ENCODE measurements around the gene TOM1L2.
"Not testable (repeated sequence)": the region's sequence is repeated elsewhere in the genome, so short reads cannot be mapped to it uniquely, and the experiment has no call there.

Gene TOM1L2

DNA sequence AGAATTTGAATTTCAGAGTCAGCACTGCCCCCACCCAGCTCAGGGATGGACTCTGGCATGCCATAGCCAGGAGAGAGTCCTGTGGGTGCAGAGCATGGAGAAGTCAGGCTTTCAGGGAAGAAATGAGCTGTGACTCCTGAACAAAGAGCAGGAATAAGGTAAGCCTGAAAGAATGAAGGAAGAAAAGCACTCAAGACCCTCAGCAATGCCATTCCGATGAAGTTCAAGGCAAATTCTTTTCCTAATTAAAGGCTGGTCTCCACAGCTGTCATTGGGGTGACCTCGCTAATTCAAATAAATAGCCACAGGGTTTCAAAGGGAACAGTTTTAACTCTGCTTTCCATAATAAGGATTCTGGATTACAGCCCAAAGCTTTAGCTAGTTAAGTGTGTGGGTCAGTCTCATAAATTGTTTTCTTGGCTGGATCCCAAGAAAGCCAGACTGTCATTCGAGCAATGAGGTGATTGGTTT is 31.7 kb downstream of the TOM1L2 start:
- DNase-seq, result no peak

DNA sequence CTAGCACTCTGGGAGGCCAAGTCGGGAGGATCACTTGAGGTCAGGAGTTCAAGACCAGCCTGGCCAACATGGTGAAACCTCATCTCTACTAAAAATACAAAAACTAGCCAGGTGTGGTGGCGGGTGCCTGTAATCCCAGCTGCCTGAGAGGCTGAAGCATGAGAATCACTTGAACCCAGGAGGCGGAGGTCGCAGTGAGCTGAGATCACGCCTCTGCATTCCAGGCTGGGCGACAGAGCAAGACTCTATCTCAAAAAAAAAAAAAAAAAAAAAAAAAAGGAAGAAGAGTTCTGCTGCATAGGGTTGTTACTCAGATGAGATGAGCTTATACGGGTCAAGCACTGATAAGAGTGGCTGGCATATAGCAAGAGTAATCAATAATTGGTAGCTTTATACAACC is 32.3 kb downstream of the TOM1L2 start:
- not testable (repeated sequence) for DNase-seq

DNA sequence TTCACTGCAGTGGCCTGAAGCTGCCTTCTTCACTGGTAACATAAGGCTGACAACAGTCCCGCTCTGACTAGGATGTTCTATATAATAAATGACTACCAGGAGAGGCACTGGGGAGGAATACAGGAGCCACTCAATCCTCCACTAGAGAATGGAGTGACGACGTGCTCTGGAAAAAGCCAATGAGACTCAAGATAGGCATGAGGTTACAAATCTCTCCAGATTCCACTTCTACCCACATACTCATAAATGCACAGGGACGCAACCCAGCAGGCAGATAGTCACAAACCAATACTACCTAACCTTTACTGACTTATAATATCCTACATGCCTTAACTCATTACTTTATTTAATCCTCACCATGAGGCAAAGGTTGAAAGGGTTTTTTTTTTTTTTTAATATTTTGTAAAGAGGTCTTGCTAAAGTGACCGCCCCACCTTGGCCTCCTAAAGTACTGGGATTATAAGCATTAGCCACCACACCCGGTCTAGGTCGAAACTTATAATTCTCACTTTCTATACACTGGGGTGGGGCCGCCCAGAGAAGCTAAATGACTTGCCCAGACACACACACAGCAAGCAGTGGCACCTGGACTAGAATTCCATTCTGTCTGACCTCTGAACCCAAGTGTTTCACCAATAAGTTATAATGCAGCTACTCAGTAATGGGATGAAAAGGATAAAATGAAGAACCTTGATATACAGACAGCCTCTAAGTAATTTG is 33.7 kb downstream of the TOM1L2 start:
- no peak for DNase-seq

DNA sequence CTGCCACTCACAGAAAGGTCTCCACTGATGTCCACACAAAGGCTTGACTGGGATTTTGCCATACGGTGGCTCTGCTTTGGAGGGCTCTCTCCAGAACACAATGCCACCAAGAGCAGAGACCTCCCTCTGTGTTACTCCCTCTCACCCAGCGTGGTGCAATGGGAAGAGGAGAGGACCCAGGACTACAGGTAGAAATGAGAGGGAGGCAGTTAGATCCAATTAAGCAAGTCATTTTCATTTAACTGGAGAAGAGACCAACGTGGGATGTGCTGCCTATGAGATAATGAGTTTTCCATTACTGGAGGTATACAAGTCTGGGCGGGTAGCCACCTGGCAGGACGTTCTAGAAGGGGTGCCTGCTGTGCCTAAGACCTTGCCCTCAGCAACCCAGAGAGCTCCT is 34.2 kb downstream of the TOM1L2 start:
- no peak for DNase-seq

DNA sequence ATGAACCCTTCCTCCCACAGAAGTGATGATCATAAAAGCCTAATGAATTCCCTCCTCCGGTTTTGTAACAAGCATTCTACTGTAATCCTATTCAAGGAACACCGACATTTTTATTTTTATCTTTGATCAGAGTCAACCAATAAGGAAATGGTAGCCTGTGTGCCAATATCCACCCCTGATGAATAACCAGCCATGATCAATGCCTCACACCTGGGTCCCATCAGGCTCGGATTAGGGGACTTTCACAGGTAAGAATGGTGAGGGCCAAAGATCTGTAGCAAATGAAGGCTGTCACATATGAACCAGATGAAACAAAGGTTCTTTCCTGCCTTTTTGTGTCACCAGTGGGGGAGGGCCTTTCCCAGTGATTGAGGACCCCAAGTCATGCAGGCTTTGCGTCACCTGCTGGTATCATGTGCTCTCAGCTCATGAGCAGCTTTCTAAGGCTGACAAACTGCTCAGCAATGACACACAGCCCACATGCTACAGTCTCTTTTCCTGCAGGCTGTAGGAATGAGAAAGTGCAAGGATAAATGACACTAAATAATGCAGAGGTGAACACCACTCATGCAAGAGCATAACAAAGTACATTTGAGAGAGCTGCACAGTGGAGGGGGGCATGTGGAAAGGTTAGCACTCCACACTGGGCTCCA is 34.9 kb downstream of the TOM1L2 start:
- DNase-seq, result no peak

DNA sequence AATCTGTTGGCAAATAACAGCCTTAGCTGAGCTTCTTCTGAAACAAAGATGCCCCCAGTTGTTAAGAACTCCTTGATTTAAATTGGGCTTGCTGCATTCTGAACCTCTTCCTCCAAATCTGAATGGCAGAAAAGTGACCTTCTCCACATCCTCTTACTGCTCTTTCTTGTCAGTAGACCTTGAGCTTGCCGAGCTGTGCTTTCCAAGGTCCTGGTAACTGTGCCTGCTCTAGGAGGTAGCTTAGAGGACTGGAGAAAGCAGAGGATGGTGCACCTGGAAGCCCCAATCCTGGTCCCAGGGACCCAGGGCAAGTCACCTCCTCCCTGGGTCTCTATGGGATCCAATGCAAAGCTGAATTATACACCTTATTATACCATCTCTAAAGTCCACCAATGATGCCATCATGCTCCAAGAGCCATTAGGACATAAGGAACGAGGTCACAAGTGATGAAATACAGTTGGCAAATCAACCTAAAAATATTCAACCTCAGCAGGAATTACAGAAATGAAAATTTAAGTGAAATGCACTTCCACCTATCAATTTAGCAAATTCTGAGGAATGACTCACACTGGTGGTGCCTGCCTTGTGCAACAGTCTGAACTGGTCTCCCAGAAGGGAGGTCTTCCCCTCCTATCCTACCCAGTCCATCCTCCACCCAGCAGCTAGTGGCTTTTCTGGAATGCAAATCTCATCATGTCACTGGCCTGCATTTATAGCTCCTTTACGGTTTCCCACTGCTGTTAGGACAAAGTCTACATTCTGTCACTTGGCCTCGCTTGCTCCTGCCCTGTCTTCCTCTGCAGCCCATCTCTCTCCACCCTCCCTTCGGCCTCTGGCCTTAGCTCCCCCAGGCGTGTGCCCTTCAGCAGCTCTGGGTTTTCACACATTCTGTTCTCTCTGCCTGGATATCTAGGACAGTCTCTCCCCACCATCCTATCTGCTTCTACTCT is 36.6 kb downstream of the TOM1L2 start:
- no peak for DNase-seq

DNA sequence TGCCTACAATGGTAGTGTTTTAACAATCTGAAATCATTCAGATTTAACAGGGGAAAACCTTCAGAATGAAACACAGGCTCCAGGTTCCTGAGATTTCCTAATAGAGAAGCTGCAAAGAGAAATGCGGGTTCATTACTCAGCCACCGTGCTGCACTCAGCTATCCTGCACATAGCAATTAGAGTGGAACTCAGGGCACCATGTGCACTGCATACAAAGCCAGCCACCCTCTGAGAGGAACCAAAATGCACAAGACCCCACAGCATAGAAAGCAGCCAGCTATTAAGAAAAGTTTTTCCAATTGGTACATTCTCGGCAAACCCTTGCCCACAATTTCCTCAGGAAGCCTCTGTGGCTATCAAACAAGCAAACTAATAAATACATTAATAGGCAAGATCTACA is 37.4 kb downstream of the TOM1L2 start:
- DNase-seq, result no peak

DNA sequence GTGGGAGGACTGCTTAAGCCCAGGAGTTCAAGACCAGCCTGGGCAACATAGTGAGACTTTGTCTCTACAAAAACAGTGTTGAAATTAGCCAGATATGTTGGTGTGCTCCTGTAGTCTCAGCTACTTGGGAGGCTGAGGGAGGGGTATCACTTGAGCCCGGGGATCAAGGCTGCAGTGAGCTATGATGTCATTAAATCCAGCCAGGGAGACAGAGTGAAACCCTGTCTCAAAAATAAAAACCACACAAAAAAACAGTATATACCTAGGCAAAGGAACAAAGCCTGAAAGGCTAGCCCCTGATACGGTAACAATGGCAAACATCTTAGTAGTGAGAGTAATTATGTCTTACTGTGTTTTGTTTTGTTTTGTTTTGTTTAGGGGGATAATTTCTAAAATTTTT is 38.0 kb downstream of the TOM1L2 start:
- no peak for DNase-seq

DNA sequence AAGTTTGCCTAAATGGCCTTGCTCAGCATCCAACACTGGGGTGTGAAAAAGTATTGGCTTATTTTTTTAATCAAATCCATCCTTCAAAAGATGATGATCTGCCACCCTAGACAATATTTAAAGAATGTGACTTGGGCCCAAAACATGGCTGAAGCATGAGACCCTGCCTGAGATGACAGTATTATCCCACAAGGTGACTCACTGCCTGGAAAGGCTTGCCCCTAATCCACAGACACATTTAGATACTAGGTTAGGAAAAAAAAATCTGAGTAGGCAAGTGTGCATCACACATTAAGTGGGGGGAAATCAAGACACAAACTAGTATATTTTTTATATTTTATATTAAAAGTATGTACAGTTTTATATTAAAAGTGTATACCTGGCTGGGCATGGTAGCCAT is 38.4 kb downstream of the TOM1L2 start:
- no peak for DNase-seq

DNA sequence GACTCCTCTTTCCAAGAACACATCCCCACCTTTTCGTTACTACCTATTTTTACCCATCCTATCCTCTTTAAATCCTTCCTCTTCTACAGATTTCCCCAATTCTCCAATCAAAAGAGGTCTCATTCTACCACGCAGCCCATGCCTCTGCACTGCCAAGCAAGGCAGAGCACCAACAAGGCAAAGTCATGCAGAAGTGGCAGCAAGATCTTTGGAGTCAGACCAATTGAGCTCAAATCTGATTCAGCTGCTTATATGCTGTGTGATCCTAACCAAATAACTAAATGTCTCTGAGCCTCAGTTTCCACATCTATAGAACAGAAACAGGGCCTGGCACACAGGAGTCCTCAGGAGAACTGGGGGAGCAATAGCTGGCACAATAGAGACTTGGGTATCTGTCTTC is 41.0 kb downstream of the TOM1L2 start:
- DNase-seq, result no peak

DNA sequence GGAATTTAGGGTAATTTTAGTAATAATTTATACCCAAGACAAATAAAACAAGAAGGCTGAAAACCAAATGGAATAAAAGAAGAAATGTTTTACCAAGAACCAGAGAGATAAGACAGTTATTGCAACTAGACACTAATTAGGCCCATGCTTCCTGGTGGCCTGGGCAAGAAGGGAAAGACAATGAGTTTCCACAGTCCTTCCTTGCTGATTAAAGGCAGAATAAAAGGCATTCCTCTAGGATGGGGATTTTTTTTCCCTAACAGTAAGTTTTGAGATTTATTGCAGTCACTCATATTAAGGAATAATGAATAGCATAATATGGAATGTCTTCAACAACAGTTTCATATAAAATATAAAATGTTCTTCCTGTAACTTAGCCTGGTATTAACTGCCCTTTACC is 41.5 kb downstream of the TOM1L2 start:
- DNase-seq, result no peak

DNA sequence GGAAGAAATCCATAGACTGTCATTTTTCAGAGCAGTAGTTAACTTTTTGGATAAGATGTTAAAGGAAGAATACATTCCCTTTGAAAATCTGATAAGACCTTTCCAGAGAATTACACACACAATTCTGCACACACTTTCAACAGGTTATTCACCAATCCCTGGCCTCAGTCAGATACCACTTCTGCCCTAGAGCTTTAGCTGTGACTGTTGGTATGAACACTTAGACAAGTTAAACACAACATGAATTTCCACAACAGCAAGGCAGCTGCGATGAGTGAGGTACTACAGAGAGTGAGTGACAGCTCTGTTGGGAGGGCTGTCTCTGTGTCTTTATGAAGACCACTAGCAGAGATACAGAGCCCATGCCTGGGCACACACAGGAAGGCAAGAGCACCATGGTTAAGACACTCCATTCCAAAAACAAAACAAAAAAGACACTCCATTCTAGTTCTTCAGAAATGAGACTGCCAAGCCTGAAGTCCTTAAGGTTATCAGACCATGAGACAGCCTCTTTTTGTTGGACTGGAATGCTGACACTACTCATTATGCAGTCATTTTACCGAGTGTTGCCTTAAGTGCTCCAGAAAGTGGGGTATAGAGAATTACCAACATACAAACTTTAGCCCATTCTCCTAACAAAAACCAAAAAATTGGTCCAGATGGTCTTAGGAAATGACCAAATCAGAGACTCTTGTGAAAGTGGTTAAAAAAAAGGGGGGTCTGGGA is 42.4 kb downstream of the TOM1L2 start:
- no peak for DNase-seq

DNA sequence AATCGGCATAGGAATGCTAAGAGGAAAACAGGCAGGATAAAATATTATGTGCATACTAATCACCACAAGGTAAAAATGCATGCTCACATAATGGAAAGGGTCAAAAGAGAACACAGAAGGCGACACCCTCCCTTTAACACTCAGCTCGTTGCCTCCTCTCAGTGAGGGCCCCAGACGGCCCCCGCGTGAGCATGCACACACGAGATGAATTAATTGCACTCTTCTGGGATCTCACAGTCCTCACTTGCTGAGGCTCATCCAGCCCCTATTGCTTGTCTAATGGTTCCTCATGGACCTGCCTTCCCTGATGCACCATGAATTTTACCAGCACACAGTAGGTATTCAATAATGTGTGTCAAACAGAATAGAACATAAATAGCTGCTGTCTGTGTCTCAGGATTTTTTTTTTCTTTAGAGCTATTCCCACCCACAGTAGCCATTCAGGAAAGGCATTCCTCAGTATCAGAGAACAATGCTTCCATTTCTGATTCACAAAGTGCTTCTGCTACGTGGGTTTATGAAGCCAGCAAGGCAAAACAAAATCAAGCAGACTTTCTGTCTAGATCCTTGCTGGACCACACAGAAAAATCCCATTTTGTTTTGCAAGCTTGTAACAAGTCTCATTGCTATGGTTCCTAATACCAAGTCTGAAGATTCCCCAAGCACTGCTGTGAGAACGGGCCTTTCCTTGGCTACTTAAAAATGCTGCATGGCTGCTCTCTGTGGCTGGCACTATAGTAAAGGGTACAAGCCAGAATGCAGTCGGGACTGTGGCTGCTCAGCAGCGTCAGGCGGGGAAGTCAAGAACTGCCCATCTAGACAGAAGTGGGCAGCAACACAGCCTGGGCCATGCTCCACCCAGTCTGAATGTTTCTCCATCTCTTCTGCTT is 43.6 kb downstream of the TOM1L2 start:
- no peak for DNase-seq

DNA sequence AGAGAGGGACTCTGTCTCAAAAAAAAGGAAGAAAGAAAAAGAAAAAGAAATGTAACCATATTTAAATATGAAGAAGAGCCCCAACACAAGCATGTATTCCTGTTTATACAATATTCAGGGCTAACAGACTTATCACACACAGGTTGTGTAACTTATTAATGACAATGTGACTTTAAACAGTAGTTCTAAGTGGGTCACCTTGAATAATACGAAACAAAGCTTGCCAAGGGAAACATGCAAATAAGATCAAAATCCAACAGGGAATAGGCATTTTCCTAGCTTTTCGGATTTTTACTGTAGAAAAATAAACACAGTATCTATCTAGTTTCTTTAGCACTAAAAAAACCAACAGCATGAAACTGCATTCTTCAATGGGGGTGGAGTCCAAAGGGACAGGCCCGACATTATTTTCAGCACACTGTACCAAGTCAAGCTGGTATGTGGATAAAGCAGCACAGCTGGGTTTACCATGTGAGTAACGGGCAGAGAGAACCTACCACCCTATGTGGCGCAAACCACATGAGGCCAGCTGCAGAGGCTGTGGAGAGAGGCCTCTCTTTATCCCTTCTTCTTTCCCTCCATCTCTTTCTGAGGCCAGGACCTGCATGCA is 45.3 kb downstream of the TOM1L2 start:
- DNase-seq, result no peak

DNA sequence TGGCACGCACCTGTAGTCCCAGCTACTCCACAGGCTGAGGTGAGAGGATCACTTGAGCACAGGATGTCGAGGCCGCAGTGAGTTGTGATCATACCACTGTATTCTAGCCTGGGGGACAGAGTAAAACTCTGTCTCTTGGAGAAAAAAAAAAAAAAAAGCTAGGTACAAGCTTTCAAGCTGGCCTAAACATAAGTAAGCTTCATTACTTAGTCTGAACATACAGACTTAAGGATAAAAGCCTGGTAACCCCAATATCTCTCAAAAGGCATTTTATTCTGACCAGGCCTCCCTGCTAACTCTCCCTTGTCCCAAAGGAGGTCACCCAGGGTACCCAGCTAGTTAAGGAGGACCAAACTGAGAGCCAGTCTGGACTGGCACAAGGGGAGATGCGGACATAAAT is 46.2 kb downstream of the TOM1L2 start:
- DNase-seq, result no peak

DNA sequence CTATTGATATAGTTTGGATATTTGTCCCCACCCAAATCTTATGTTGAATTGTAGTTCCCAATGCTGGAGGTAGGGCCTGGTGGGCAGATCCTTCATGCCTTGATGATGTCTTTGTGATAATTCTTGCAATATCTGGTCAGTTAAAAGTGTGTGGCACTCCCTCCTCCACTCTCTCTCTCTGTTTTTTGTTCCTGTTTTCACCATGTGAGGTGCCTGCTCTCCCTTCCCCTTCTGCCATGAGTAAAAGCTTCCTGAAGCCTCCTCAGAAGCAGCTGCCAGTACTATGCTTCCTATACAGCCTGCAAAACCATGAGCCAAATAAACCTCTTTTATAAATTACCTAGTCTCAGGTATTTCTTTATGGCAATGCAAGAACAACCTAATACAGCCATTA is 47.3 kb downstream of the TOM1L2 start:
- no peak for DNase-seq

DNA sequence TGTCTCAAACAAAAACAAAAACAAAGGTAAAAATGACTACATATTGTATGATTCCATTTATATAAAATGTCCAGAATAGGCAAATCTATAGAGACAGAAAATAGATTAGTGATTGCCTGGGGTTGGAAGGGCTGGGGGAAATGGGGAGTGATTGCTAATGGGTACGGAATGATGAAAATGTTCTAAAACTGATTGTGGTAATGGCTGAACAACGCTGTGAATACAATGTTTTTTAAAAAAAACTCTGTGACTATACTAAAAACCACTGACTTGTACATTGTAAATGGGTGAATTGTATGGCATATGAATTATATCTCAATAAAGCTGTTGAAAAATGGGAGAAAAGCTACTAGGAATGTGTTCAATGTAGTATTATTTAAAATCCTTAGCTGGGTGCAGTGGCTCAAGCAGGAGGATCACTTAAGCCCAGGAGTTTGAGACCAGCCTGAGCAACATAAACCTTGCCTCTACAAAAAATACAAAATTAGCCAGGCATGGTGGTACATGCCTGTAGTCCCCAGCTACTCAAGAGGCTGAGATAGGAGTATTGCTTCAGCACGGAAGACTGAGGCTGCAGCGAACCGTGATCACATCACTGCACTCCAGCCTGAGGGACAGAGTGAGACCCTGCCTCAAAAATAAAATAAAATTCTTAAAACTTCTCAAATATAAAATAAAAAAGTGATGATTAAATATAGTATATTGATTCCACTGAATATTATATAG is 47.9 kb downstream of the TOM1L2 start:
- DNase-seq, result no peak

DNA sequence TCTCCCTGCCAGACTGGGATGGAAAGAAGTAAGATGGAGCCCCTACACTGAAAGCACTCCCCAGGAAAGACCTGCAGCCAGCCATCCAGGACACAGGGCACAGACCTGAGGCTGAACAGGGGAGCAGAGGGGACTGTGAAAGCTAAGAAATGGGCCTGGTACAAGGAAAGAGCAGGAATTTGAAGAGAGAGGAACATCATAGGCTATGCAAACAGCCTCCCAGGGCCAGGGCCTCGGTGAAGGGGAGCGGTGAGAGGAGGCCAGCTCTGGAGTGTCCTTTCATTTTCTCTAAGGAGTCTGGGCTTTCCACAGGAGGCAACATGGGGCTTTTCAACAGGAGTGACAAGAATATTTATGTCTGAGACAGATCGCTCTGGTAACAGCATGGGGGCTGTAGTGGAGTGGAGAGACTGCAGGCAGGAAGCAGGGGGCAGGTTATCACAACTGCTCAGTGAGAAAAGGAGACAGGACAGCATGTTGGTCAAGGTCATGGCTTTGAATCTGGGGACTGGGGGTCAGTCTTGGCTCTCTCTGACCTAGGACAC is 50.1 kb downstream of the TOM1L2 start:
- DNase-seq, result no peak

DNA sequence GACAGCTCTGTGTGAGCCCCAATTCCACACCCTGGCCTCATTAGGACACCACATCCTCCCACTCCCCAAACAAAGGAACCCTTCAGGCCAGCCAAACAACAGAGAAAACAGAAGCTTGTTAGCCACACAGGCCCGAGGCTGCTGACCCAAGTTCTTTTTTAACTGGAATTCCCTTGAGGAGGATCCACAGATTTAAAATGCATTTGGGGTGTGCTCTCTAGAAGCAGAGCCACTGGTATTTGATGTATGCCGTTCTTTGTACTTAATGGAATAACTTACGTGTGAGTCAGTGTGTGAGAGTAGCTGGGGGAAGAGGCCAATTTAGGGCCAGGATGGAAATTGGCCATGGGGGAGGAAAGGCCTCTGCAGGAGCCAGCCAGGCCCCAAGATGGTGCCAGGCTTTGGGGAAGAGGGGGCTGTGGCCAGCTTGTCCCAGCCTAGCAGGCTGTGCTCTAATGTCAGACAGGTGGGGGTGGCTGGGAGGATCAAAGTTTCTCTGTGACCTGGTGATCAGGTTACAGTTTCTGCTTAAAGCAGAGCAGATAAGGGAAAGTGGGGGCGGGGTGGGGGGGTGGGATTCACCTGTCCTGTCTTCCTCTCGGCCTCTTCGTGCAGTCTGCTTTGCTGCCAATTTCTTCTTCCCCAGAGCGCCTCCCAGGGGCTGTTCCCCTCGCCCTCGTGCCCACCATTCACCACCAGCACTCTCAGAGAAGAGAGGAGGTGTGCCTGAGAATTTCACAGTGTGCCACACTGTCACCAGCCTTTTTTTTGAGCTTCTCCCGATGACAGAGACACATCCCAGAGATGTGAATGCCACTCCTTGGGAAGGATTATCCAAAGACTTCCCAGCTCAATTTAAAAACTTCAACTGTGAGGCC is 50.8 kb downstream of the TOM1L2 start:
- DNase-seq, result no peak
